HepG2 (cell line): ENCODE results near the gene CLN6. TPM values are rescaled to one million over a fixed set of nuclear protein-coding genes. Genes with fewer than 3 reads are reported as not detected.
A peak's percentile ranks its signal among the peaks of the same experiment; 100 is the strongest.

Experiments
- CHD2 ChIP-seq: IDR thresholded peaks from 2 replicates; pipeline ENCODE4 v1.6.1; 2011; ENCODE audit warnings: low read depth, low read length, improper control_type of control experiment
- KMT2A ChIP-seq: sonication (generic); formaldehyde crosslinking; IDR thresholded peaks from 2 replicates; pipeline ENCODE4 v1.4.0; 2020; ENCODE audit warnings: missing genetic modification reagents
- MED8 ChIP-seq: sonication (generic); formaldehyde crosslinking; IDR thresholded peaks from 2 replicates; pipeline ENCODE4 v1.8.1; 2023; ENCODE audit warnings: mild to moderate bottlenecking, missing genetic modification reagents; ENCODE audit not compliant: insufficient replicate concordance
- MIER2 ChIP-seq: IDR thresholded peaks from 2 replicates; pipeline ENCODE4 v1.6.1; 2016; ENCODE audit warnings: missing biosample characterization, missing genetic modification reagents
- NCOA1 ChIP-seq: sonication (generic); formaldehyde crosslinking; IDR thresholded peaks from 2 replicates; pipeline ENCODE4 v1.9.0; 2021; ENCODE audit warnings: missing genetic modification reagents
- REXO4 ChIP-seq: sonication (generic); formaldehyde crosslinking; IDR thresholded peaks from 2 replicates; pipeline ENCODE4 v1.8.0; 2022; ENCODE audit warnings: missing genetic modification reagents, mild to moderate bottlenecking, borderline replicate concordance
- TCF7 ChIP-seq: sonication (generic); IDR thresholded peaks from 2 replicates; pipeline ENCODE4 v1.6.1; 2016; ENCODE audit warnings: antibody characterized with exemption, low read depth
- WIZ ChIP-seq: sonication (generic); formaldehyde crosslinking; IDR thresholded peaks from 2 replicates; pipeline ENCODE4 v1.5.1; 2020; ENCODE audit warnings: mild to moderate bottlenecking, missing genetic modification reagents
- ZNF230 ChIP-seq: sonication (generic); formaldehyde crosslinking; IDR thresholded peaks from 2 replicates; pipeline ENCODE4 v1.4.0; 2020; ENCODE audit warnings: mild to moderate bottlenecking, missing genetic modification reagents
- ZNF841 ChIP-seq: sonication (generic); formaldehyde crosslinking; IDR thresholded peaks from 2 replicates; pipeline ENCODE4 v1.8.1; 2023; ENCODE audit warnings: missing genetic modification reagents, borderline replicate concordance
- ZSCAN30 ChIP-seq: sonication (generic); formaldehyde crosslinking; IDR thresholded peaks from 2 replicates; pipeline ENCODE4 v1.5.0; 2020; ENCODE audit warnings: mild to moderate bottlenecking, missing genetic modification reagents
- polyA plus RNA-seq, 8 experiments: library from polyadenylated mRNA; depleted of rRNA in 3 of 8; stranded (reverse) in 7 of 8; unstranded in 1 of 8; fragments of >200 nt; fragmentation: Illumina TruSeq in 4 of 8; extraction: Trizol in 4 of 8; gene quantifications; 2 replicates each; pipeline versions ENCODE4 v1.2.1 to v1.2.3, GENCODE V29; 2011 to 2016; ENCODE audit warnings: low read depth in 4 of 8, missing spikeins in 1 of 8, mixed read lengths in 1 of 8; ENCODE audit not compliant: insufficient read depth in 1 of 8
- total RNA-seq, 5 experiments: library from RNA; depleted of rRNA; stranded (reverse); fragments of >200 nt; fragmentation: Illumina TruSeq; extraction: Trizol; gene quantifications; 2 replicates each; pipeline ENCODE4 v1.2.3, GENCODE V29; 2016; ENCODE audit warnings: low read depth in 1 of 5
- TF ChIP-seq, protein P1 (sequence below): sonication (generic); formaldehyde crosslinking; IDR thresholded peaks from 2 replicates; pipeline ENCODE4 v1.5.0; 2020; ENCODE audit warnings: mild to moderate bottlenecking, missing genetic modification reagents
- TF ChIP-seq, protein P2 (sequence below): fragments of 450-650 bp; IDR thresholded peaks from 2 replicates; pipeline ENCODE4 v1.6.1; 2017; ENCODE audit warnings: mild to moderate bottlenecking
- TF ChIP-seq, protein P3 (sequence below): sonication (generic); formaldehyde crosslinking; conservative IDR thresholded peaks from 2 replicates; pipeline ENCODE4 v1.8.0; 2022; ENCODE audit warnings: low read depth, missing genetic modification reagents
- TF ChIP-seq, protein P4 (sequence below), 2 experiments: fragments of 450-650 bp in 1 of 2; sonication (generic) in 1 of 2; formaldehyde crosslinking; IDR thresholded peaks; 2 replicates each; pipeline versions ENCODE4 v1.5.0 to v1.8.0; 2020 to 2022; ENCODE audit warnings: mild to moderate bottlenecking in 1 of 2, missing genetic modification reagents in 1 of 2
- TF ChIP-seq, protein P5 (sequence below): IDR thresholded peaks from 2 replicates; pipeline ENCODE4 v1.6.1; 2016; ENCODE audit warnings: missing biosample characterization, missing genetic modification reagents, low read depth
- TF ChIP-seq, protein P6 (sequence below): sonication (generic); formaldehyde crosslinking; IDR thresholded peaks from 2 replicates; pipeline ENCODE4 v1.4.0; 2020; ENCODE audit warnings: missing genetic modification reagents

CLN6 gene
- total and polyA plus RNA-seq, 2 of the 13 experiments (the other 11 are each of a cell fraction or from before 2014, with no cell fraction given): 24.9 to 27.1 TPM

DNA sequence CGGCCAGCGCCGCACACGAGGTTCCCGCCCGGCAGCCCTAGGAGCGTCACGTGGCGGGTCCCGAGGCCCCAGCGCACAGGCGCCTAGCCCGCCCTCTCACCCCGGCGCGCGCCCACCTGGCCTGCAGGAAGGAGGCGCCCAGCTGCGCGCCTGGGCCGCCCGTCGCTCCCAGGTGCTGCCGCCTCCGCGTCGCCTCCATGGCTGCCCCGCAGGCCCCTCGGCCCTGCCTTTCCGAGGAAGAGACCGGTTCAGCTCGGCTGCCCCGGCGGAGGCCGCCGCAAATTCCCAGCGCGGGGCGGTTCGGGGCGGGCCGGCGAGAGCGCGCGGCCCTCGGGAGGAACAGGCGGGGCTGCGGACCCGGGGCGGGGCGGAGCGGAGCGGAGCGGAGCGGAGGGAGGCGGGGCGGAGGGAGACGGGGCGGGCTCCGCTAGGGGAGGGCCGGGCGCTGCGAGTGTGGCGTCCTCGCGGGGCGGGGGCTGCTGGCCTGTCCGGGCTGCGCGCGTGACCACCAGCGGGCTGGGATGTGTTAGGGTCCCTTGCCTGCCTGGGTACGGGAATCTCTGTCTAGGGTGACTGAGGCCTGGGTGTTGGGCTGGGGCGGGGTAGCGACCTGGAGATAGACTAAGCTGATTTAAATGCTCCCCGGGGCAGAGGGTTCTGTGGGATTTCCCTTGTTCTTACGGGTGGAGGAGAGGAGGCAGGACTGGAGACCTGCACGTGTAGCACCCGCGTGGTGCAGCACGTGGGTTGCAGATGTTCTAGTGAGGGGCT lies at the start of gene CLN6 (continued):
- TF ChIP-seq, protein P1, sequence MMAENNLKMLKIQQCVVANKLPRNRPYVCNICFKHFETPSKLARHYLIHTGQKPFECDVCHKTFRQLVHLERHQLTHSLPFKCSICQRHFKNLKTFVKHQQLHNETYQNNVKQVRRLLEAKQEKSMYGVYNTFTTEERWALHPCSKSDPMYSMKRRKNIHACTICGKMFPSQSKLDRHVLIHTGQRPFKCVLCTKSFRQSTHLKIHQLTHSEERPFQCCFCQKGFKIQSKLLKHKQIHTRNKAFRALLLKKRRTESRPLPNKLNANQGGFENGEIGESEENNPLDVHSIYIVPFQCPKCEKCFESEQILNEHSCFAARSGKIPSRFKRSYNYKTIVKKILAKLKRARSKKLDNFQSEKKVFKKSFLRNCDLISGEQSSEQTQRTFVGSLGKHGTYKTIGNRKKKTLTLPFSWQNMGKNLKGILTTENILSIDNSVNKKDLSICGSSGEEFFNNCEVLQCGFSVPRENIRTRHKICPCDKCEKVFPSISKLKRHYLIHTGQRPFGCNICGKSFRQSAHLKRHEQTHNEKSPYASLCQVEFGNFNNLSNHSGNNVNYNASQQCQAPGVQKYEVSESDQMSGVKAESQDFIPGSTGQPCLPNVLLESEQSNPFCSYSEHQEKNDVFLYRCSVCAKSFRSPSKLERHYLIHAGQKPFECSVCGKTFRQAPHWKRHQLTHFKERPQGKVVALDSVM (CRISPR knock-in tag): peak; percentile 63
- TF ChIP-seq MED8 (CRISPR knock-in tag) (peak; percentile 61), WIZ (CRISPR knock-in tag) (no peak), ZNF230 (CRISPR knock-in tag) (no peak; the same call in 1 of the 2 replicates), ZSCAN30 (CRISPR knock-in tag) (no peak), CHD2 (no peak), ZNF841 (CRISPR knock-in tag) (peak; percentile 56; the same call in 1 of the 2 replicates), TCF7 (no peak), REXO4 (peak; percentile 33; the same call in 1 of the 2 replicates), KMT2A (CRISPR knock-in tag) (no peak; the same call in 1 of the 2 replicates), MIER2 (CRISPR knock-in tag) (no peak; the same call in 1 of the 2 replicates), NCOA1 (CRISPR knock-in tag) (no peak)
- TF ChIP-seq, protein P2, sequence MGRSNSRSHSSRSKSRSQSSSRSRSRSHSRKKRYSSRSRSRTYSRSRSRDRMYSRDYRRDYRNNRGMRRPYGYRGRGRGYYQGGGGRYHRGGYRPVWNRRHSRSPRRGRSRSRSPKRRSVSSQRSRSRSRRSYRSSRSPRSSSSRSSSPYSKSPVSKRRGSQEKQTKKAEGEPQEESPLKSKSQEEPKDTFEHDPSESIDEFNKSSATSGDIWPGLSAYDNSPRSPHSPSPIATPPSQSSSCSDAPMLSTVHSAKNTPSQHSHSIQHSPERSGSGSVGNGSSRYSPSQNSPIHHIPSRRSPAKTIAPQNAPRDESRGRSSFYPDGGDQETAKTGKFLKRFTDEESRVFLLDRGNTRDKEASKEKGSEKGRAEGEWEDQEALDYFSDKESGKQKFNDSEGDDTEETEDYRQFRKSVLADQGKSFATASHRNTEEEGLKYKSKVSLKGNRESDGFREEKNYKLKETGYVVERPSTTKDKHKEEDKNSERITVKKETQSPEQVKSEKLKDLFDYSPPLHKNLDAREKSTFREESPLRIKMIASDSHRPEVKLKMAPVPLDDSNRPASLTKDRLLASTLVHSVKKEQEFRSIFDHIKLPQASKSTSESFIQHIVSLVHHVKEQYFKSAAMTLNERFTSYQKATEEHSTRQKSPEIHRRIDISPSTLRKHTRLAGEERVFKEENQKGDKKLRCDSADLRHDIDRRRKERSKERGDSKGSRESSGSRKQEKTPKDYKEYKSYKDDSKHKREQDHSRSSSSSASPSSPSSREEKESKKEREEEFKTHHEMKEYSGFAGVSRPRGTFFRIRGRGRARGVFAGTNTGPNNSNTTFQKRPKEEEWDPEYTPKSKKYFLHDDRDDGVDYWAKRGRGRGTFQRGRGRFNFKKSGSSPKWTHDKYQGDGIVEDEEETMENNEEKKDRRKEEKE: no peak
- TF ChIP-seq, protein P3, sequence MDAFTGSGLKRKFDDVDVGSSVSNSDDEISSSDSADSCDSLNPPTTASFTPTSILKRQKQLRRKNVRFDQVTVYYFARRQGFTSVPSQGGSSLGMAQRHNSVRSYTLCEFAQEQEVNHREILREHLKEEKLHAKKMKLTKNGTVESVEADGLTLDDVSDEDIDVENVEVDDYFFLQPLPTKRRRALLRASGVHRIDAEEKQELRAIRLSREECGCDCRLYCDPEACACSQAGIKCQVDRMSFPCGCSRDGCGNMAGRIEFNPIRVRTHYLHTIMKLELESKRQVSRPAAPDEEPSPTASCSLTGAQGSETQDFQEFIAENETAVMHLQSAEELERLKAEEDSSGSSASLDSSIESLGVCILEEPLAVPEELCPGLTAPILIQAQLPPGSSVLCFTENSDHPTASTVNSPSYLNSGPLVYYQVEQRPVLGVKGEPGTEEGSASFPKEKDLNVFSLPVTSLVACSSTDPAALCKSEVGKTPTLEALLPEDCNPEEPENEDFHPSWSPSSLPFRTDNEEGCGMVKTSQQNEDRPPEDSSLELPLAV (CRISPR knock-in tag): peak; percentile 86; the same call in 1 of the 2 replicates
- TF ChIP-seq, protein P4, sequence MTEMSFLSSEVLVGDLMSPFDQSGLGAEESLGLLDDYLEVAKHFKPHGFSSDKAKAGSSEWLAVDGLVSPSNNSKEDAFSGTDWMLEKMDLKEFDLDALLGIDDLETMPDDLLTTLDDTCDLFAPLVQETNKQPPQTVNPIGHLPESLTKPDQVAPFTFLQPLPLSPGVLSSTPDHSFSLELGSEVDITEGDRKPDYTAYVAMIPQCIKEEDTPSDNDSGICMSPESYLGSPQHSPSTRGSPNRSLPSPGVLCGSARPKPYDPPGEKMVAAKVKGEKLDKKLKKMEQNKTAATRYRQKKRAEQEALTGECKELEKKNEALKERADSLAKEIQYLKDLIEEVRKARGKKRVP (CRISPR knock-in tag; IDR thresholded peaks at IDR 0.05): peak in 1 of 2 experiments; percentile 53; a peak in 1 of 4 replicates
- TF ChIP-seq, protein P5, sequence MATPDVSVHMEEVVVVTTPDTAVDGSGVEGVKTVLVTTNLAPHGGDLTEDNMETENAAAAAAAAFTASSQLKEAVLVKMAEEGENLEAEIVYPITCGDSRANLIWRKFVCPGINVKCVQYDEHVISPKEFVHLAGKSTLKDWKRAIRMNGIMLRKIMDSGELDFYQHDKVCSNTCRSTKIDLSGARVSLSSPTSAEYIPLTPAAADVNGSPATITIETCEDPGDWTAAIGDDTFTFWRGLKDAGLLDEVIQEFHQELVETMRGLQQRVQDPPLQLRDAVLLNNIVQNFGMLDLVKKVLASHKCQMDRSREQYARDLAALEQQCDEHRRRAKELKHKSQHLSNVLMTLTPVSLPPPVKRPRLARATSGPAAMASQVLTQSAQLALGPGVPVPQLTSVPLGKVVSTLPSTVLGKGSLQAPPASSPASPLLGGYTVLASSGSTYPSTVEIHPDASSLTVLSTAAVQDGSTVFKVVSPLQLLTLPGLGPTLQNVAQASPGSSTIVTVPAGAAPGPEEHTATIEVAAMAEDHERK (CRISPR knock-in tag): no peak
- TF ChIP-seq, protein P6, sequence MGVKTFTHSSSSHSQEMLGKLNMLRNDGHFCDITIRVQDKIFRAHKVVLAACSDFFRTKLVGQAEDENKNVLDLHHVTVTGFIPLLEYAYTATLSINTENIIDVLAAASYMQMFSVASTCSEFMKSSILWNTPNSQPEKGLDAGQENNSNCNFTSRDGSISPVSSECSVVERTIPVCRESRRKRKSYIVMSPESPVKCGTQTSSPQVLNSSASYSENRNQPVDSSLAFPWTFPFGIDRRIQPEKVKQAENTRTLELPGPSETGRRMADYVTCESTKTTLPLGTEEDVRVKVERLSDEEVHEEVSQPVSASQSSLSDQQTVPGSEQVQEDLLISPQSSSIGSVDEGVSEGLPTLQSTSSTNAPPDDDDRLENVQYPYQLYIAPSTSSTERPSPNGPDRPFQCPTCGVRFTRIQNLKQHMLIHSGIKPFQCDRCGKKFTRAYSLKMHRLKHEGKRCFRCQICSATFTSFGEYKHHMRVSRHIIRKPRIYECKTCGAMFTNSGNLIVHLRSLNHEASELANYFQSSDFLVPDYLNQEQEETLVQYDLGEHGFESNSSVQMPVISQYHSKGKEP (CRISPR knock-in tag): no peak
